Measurements from ENCODE around the gene NAALADL2. TPM values are rescaled to one million over a fixed set of nuclear protein-coding genes. Genes with fewer than 3 reads are reported as not detected.

The NAALADL2 gene
- total RNA-seq, 1 experiment from 2014 or later = 1.6 TPM

- Histone ChIP-seq H3T11ph (ENCODE audit: low read length) (no peak overlapping the region), H3K79me2 (ENCODE audit: insufficient read depth, low read length) (no peaks in the 10 kb centered on the region), H2AFZ (ENCODE audit: low read length) (no peak overlapping the region), H3K4ac (ENCODE audit: low read depth, low read length) (no peak overlapping the region), H2BK12ac (ENCODE audit: insufficient read length, low read depth, low read length) (no peak overlapping the region), H4K20me1 (ENCODE audit: control insufficient read depth, insufficient read depth, insufficient read length) (no peaks in the 10 kb centered on the region), H3K9me3 (ENCODE audit: control insufficient read depth, low read depth, low read length) (no peaks in the 10 kb centered on the region), H4K5ac (ENCODE audit: insufficient read length, low read depth, low read length) (no peak overlapping the region), H2BK120ac (ENCODE audit: low read depth, low read length, poor library complexity, severe bottlenecking) (no peak overlapping the region), H3K18ac (ENCODE audit: insufficient read length, low read depth, low read length) (no peak overlapping the region), H3K23me2 (ENCODE audit: insufficient read length, low read depth, low read length, poor library complexity, severe bottlenecking) (no peaks in the 10 kb centered on the region), H2BK5ac (ENCODE audit: insufficient read length, low read length) (no peak overlapping the region), H2AK5ac (ENCODE audit: insufficient read length, low read length) (no peak overlapping the region), H3K27ac (ENCODE audit: insufficient read length, low read depth, low read length) (no peak overlapping the region), H3K23ac (ENCODE audit: insufficient read length, low read depth, low read length) (no peak overlapping the region), H3K14ac (ENCODE audit: insufficient read depth, low read length) (no peak overlapping the region), H2BK15ac (ENCODE audit: low read depth, low read length) (no peak overlapping the region), H3K79me1 (ENCODE audit: insufficient read depth, low read depth, low read length, poor library complexity, severe bottlenecking) (no peaks in the 10 kb centered on the region), H3K27me3 (ENCODE audit: insufficient read depth, low read length) (no peaks in the 10 kb centered on the region), H4K91ac (ENCODE audit: insufficient read length, low read depth, low read length) (no peak overlapping the region), H2BK20ac (ENCODE audit: low read depth, low read length, poor library complexity, severe bottlenecking) (no peak overlapping the region), H3K4me1 (ENCODE audit: insufficient read depth, low read length) (no peaks in the 10 kb centered on the region), H3K9ac (ENCODE audit: extremely low read depth, insufficient read length, low read length) (no peak overlapping the region), H3K56ac (ENCODE audit: insufficient read length, low read depth, low read length) (no peak overlapping the region), H4K8ac (replicated peaks; ENCODE audit: insufficient read length, low read depth, low read length) (no peak overlapping the region), H3K4me2 (ENCODE audit: insufficient read depth, insufficient read length, low read length) (no peak overlapping the region)
- no CpG with 5 or more reads among the region's 1 CpG for WGBS (ENCODE audit: extremely low coverage, insufficient read length, low lambda C conversion rate)
- TF ChIP-seq CTCF (conservative IDR thresholded peaks at IDR 0.05) = no peak
- Mint-ChIP-seq H3K27me3 (ENCODE audit: low read depth) (no peaks in the 10 kb centered on the region), H3K9me3 (peaks cover 2 to 9% of the 10 kb centered on the region in 2 experiments; a peak in 4 of 5 replicates), H3K27ac (peak overlapping the region in 1 of 3 experiments; percentile 83; a peak in 1 of 7 replicates), H3K36me3 (ENCODE audit: insufficient read depth in 1 of 3, low read depth in 3 of 3) (peaks cover 0 to 13% (median 2%) of the 10 kb centered on the region in 3 experiments; a peak in 4 of 7 replicates), H3K4me3 (no peak overlapping the region), H3K4me1 (peaks cover 18 to 23% of the 10 kb centered on the region in 2 experiments)
- no peak for DNase-seq
Measured at GRCh38 chr3:174846055-174846454, 13.1 kb upstream of the NAALADL2 start.

All from H9 (cell line).